RKO (cell line): Measurements from ENCODE around the gene LRRC30.
"Not testable (repeated sequence)": the region's sequence is repeated elsewhere in the genome, so short reads cannot be mapped to it uniquely, and the experiment has no call there.

ENCODE experiments used
- DNase-seq: peaks from one replicate; pipeline ENCODE4 v3.0.0-alpha.2; 2016; ENCODE audit warnings: low spot score

Gene LRRC30

DNA sequence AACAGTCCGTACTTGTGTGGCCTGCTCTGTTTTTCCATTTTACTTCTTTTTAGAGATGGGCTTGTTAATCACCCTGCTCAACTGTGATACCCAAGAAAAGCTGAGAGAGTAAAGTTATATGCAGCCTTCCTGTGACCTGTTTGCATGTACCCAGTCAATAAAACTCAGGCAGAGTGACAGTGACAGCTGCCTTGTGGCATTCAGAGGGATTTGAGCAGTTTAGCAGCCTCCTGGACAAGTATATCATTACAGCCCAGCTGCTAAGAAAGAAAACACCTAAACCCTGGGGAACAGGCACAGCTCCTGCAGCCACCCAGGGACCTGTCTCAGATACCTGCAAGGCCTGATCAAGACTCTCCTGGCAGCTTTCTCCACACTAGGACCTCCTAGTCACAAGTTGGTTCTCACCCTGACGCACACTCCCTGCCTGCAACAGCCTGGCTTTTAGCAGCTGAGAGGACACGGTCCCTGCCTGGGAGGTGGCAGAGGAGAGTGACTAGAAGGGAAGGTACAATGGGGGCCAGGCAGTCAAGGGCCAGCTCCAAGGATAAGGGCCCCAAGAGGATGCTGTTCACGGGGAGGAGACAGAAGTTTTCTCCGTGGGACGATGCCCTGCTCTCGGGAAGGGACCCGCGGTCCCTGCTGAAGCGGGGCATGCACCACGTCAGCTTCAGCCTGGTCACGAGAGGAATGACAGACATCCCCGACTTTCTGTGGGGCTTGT is at the start of gene LRRC30:
LRRC30 (plus strand) TSS at position 464 of the 724 bp plus-strand sequence; CDS start at position 514, 50 bp downstream.
- DNase-seq, result no peak

DNA sequence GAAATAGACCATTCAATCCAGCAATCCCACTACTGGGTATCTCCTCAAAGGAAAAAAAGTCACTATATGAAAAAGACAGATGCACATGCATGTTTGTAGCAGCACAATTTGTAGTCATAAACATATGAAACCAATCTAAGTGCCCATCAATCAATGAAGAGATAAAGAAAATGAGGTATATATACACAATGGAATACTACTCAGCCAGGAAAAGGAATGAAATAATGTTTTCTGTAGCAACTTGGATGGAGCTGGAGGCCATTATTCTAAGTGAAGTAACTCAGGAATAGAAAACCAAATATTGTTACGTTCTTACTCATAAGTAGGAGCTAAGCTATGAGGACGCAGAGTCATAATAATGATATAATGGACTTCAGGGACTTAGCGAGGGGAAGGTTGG is 45.2 kb upstream of the LRRC30 start:
- DNase-seq, result no peak

DNA sequence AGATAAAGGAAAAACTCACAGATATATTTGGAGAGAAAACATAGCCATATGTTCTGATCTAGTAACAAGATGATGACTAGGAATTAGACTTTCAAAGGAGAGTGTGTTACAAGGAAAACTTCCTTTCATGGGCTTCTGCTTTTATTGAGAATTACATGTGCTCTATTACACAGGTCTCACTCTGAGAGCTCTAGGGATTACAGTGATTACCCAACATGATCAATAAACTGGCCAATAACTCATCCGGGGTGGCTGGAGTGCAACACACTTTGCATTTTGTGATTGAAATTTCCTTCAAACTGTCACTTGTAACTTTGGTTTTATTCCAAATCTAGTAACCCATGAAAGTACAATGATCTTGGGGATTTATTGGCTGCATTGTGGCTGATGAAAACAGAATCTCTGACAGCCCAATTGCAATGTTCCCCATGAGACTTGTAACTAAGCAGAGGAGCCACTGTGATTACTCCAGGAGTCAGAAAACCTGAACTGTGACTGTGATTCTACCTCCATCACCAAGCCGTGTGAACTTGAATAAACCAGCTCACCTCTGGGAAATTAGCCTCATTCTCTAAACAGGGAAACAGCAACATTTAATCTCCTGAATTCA is 40.2 kb upstream of the LRRC30 start:
- no peak for DNase-seq

DNA sequence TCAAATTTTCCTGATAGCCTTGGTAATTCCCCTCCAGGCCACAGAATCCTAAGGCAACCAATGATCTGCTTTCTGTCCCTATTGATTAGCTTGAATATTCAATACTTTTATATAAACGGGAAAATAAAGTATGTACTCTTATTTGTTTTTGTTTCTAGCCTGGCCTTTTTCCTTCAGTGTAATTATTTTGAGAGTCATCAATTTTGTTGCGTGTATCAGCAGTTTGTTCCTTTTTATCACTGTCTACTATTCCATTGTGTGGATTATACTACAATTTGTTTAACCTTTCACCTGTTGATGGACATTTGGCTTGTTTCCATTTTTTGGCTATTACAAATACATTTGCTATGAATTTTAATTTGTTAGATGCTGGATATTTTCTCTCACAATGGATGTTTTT is 39.2 kb upstream of the LRRC30 start:
- DNase-seq, result no peak

DNA sequence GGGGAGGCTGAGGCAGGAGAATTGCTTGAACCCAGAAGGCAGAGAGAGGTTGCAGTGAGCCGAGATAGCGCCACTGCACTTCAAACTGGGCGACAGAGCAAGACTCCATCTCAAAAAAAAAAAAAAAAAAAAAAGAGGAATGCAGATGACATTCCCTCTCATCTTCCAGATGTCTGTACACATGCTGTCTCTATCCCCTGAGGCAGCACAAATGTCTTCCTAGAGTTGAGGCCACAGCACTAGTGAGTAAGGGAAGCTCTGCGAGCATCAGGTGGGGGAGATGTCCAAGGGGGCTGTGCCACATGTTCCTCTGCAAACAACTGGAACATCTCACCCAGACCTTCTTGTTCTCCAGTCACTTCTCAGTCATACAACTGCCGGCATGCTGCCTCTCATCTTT is 35.6 kb upstream of the LRRC30 start:
- no peak for DNase-seq

DNA sequence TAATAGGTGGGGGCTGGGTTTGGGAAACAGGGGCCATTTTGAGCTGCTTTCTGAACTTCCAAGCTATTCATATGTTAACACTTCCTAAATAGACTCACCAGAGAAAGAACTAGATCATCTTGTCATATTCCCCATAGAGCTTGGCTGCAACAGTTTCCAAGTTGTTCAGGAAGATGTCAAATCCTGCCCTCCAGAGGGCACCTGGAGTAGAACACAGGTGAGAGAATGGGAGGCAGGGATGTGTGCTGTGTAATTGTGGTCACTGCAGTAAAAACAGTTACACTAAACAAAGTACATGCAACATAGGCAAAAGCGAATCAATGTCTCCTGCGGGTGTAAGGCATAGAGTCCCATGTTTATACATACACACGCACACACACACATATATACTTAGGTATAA is 34.5 kb upstream of the LRRC30 start:
- DNase-seq, result no peak

DNA sequence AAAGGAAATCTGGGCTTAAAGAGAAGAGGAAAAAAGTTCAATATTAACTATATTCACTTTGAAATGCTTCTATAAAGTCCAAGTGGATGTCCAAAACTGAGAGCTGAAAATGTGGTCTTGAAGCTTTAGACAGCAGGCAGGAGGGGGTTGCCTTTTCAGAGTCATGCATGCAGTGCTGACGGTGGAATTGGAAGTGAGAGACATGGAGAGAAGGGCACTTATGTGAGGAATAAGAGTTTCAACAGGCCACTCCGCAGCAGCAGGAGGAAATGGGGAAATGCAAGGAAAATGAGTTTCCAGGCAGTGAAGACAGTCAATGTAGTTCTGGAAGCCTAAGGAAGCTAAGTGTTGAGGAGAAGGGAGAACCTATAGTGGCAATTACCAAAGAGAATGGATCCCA is 33.0 kb upstream of the LRRC30 start:
- no peak for DNase-seq

DNA sequence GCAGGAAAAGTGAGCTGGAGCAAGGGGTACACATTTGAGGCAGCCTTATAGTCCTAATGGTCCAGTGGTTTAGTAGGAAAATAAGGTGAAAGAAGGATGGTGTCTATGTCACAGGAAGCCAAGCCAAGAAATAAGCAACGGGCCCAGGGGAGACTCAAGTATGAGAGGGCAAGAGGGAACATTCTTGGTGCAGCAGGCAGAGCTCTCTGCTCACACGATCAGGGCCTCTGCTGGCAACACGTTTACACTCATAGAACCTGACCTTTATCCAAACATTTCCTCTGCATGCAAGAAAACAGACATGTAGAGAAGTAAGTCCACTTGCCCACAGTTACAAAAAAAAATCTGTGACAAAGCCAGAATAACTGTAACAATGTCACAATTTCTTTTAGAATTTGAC is 32.6 kb upstream of the LRRC30 start:
- DNase-seq, result no peak

DNA sequence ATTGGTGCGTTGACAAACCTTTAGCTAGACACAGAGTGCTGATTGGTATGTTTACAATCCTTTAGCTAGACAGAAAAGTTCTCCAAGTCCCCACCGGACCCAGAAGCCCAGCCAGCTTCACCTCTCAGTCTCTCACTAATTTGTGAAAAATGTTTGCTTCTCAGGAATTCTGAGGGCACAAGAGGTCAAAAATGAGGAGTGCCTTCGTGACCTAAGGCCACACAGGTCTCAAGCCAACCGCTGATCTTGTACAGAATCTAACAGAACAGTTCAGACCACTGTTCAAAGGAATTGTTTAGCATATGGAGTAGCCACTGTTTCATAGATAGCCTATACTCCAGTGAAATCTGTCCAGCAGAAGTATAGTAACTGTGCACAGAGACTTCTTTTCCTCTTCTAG is 29.8 kb upstream of the LRRC30 start:
- DNase-seq, result no peak

DNA sequence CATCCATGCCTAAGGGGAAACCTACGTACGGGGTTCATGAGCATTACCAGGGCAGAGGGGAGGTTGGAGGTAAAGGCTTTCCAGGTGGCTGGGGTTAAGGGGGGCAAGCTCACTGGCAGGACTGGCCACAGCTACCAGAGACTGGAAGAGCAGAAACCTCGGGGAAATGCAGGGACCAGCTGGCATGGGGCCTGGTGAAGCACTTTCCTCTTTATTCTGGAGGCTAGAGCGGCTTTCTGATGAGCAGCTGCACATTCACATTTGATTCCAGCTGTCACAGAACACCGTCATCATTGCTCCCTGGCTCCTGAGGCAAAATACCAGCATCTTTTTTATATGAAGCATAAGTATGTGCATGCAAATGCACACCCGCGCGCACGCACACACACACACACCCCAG is 28.7 kb upstream of the LRRC30 start:
- DNase-seq, result no peak

DNA sequence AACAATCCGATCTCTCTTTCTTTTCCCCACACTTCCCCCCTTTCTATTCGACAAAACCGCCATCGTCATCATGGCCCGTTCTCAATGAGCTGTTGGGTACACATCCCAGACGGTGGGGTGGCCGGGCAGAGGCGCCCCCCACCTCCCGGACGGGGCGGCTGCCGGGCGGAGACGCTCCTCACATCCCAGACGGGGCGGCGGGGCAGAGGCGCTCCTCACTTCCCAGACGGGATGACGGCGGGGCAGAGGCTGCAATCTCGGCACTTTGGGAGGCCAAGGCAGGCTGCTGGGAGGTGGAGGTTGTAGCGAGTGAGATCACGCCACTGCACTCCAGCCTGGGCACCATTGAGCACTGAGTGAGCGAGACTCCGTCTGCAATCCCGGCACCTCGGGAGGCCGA is 27.3 kb upstream of the LRRC30 start:
- DNase-seq, result not testable (repeated sequence)

DNA sequence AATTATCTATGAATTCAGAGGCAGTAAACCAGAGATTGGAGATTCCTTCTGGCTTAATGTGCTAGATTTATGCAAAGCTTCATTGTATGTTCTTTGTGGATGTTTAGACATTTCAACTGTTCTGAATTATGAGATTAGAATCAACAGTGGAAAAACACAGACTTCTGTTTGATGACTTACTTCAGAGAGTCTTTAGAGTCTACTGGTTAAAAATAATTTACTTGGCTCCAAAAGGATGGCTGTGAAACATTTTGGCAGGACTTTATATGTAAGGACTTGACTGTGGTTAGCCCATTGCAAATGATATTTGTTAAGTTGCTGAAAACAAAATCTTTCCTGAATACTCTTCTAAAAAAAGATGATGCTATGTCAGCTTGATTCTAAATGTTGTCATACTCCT is 25.5 kb upstream of the LRRC30 start:
- no peak for DNase-seq

DNA sequence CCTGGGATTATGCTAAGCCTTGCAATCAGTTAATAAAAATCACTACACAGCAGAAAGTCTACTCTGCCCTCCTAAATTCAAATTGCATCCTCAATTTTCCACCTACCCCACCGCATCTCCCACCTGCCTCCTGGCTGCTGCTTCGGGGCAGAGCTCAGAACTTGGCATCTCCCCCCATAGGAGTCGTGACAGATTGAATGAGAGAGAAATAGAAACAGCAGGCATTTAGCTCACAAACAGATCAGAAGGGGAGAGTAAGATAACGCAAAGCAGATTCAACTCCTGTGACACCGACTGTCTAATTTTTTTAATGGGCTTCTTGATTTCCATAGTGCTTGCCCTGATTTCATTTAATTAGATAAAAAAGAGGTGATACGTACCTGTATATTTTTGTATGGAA is 24.7 kb upstream of the LRRC30 start:
- no peak for DNase-seq

DNA sequence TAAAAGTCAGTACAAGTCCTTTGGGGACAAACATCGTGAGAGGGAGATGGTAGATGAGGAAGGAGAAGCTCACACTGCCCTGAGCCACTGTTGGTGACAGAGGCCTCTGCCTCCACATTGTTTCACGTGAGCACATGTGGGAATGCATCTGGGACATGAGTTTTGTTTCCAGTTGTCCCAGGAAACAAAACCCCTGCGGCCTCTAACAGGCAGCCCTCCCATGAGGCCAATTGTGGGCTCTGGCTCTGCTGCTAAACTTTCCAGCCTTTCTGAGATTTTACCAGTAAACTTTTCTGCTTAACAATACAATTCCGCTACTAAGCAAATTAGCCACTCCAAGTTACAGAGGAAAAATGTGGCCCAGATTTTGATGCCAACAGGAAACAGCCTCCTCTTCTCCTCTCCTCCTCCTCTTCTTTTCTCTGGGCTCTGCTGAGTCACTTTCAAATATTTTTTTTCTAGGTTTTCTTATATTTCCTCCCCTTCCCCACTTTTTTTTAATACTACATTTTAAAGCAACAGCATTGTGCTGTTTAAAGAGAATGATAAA is 23.4 kb upstream of the LRRC30 start:
- DNase-seq, result no peak

DNA sequence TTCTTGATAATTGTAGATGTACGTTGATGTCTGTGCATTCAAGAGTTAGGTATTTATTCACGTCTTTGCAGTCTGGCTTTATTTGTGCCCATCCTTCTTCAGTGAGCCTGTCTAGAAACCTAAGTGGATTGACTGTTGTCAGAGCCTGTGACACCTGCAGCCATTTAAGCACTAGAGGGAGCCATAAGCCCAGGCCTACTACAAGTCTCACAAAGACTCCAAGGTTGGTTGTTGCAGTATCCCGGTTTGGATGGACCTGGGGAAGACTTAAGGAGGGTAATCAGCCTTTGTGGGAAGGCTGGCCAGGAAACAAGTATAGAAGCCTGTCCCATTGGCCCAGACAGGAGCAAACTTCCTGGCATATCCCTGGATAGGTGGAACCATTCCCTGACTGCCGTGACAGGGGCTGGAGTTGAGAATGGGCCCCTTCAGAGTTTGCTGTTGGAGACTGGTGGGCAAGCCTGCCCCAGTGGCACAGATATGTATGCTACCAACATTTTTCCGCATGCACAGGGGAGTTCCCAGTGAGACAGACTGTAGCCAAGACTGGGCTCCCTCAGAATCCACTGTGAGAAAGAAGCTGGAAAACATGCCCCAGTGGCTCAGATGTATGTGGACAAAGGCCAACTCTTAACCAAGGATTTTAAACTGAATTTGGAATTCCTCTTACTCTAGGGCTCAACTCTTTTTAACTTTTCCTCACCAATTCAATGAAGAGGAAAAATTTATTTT is 9.3 kb upstream of the LRRC30 start:
- peak; percentile 78 for DNase-seq

DNA sequence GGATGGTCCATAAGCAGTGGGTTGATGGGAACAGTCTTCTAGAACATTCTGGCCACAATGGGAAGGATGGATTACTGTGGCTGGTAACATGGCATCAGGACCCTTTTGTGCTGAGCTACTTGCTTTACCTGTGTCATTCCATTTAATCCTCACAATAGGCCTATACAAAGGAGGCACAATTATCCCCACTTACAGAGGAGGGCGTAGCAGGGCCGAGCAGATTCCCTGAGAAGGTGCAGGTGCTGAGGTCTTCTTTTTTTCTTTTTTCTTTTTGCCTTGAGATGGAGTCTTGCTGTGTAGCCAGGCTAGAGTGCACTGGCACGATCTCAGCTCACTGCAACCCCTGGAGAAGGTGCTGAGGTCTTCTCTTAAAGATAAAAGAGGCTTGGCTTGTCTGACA is 6.7 kb upstream of the LRRC30 start:
- no peak for DNase-seq

DNA sequence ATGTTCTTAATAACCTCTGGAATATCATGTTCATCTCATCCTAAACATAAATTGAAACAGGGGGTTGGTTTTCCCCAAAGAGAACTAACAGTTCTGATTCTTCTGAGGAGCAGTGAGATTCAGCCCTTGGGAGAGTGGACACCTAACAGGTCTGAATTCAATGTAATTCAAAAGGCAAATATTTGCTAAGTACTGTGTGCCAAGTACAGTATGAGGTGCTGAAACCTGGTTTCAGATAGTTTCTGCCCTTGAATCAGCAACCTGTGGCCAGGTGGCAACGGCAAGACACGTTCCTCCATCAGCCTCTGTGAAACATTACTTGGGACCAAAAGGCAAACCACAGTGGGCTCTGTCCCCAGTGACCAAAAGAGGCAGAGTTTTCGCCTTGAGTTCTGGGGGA is 1.3 kb downstream of the LRRC30 start:
- DNase-seq, result no peak

DNA sequence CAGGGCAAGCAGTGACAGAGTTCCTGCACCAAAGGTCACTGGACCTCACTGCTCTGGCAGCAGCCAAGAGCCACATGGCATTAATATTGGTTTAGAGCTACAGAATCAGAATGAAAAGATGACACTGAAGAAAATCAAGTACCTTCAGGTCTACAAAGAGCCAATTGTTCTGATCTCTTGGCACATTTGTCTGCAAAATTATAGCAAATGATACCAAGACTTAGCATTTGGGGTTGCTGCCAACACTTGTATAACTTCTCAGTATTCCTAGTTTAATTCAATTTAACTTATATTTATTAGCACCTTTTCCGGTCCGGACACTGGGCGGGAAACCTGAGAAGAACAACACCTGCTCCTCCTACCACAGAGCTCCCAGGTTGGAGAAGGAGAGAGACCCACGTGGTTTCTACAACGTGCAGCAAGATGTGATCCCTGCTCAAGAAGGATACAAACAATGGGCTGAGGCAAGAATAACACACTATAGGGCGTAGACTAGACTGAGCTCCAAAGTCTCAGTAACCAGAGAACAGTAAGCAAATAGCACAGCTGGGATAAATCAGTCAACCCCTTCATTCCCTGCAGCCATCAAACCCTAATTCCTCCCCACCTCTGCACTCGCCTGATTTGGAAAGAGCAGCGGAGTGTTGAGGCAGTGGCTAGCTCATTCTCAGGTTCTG is 2.4 kb downstream of the LRRC30 start:
- DNase-seq, result no peak

DNA sequence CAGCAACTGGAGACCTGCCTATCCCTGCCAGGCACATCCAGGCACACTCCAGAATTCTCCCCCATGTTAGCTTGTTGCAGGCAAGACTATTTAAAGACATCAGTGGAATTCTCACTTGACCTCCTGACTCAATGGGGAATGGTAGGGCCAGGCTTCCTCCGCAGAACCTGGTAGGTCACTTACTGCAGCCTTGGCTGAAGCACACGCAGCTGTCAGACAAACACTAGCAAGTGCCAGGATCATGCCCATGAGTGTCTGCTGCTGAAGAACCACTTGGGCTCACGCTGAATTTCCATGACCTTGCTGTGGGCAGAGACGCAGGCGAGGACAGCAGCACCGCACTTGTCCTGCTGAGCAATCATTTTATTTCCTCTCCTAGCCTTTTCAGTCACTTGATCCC is 3.2 kb downstream of the LRRC30 start:
- no peak for DNase-seq

DNA sequence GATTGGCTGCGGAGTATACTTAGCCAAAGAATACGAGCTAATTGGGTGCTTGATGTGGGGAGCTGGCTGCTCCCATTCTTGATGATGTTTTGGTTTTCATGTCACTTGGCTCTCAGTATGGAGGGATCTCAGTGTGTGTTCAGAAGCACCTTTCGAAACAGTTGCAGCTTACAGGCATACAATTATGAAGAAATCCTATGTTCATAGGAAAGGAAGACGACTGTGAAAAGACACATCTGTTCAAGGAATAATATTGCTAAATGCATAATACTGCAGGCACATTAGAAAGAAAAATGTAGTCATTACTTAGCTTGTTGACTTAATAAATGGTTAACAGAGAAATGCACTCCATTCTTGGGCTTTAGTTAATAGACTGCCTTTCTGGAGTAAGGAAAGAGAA is 4.1 kb downstream of the LRRC30 start:
- DNase-seq, result no peak

DNA sequence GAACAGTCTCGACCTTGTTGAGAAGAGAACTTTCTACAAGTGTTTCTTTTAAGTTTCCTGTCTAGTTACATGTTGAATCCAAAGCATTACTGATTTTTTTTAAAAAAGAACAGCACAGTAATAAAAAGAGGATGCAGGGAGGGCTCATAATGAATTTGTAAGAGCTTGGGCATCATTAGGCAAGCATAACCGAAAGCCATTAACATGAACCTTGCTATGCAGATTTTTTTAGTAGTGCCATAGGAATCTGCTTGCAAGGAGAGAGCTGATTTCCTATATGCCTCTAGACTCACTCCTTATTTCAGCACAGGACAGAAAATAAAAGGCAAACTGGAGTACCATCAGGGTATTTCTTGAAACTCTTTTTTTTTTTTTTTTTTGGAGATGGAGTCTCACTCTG is 5.2 kb downstream of the LRRC30 start:
- no peak for DNase-seq

DNA sequence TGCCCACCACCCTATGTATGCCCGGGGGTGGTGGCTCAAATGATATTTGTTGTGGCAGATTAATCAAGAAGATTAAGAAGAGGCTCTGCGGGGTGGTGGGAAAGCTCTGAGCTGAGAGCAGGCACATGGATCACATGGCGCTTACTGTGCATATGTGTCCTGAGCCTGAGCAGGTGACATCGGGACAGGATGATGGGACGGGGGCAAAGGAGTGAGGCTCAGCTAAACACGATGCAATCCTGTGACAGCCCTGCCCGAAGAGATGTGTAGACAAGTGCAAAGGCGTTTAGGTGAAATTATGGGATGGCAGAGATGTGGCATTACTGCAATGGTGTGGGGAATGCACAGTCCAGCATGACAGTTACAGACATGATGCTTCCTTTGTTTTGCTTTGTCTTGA is 6.0 kb downstream of the LRRC30 start:
- no peak for DNase-seq
